Neutrophil (primary cell): ENCODE measurements around the gene PROCR.
"Not testable (repeated sequence)": the region's sequence is repeated elsewhere in the genome, so short reads cannot be mapped to it uniquely, and the experiment has no call there.

Experiments
- H3K27ac ChIP-seq: fragments of 200-600 bp; sonication (generic); 2 replicates; pipeline ENCODE4 v1.5.1; 2016; ENCODE audit warnings: mild to moderate bottlenecking, moderate library complexity
- H3K27me3 ChIP-seq: fragments of 200-600 bp; sonication (generic); 2 replicates; pipeline ENCODE4 v1.6.0; 2016; ENCODE audit warnings: mild to moderate bottlenecking
- H3K36me3 ChIP-seq: fragments of 200-600 bp; sonication (generic); 2 replicates; pipeline ENCODE4 v1.5.1; 2017
- H3K4me1 ChIP-seq, 2 experiments: fragments of 200-600 bp in 1 of 2; sonication (generic) in 1 of 2; 1 replicate in 1 of 2; 2 replicates in 1 of 2; pipeline versions ENCODE4 v1.5.1 to v1.6.1; 2013 to 2016; ENCODE audit warnings: low read depth in 1 of 2, low read length in 1 of 2, mild to moderate bottlenecking in 1 of 2, moderate library complexity in 1 of 2; ENCODE audit not compliant: control insufficient read depth in 1 of 2, insufficient read depth in 1 of 2
- H3K4me3 ChIP-seq, 2 experiments: fragments of 200-600 bp in 1 of 2; sonication (generic) in 1 of 2; 1 replicate in 1 of 2; 2 replicates in 1 of 2; pipeline ENCODE4 v1.5.1; 2013 to 2016; ENCODE audit warnings: low read depth in 1 of 2, low read length in 1 of 2, mild to moderate bottlenecking in 1 of 2, moderate library complexity in 1 of 2
- H3K9me3 ChIP-seq: fragments of 200-600 bp; sonication (generic); 2 replicates; pipeline ENCODE4 v1.5.1; 2016
- TF ChIP-seq, protein P1 (sequence below): fragments of 200-600 bp; sonication (generic); IDR thresholded peaks from 2 replicates; pipeline ENCODE4 v1.5.1; 2016; ENCODE audit warnings: antibody characterized with exemption

Gene PROCR

GRCh38 chr20:35150846-35151579 lies 20.9 kb upstream of the PROCR start:
- Histone ChIP-seq H3K27ac (no peak overlapping the region), H3K9me3 (no peaks in the 10 kb centered on the region), H3K27me3 (no peaks in the 10 kb centered on the region), H3K4me1 (peaks cover 18 to 20% of the 10 kb centered on the region in 2 experiments), H3K36me3 (no peaks in the 10 kb centered on the region), H3K4me3 (no peak overlapping the region)
- TF ChIP-seq, protein P1, sequence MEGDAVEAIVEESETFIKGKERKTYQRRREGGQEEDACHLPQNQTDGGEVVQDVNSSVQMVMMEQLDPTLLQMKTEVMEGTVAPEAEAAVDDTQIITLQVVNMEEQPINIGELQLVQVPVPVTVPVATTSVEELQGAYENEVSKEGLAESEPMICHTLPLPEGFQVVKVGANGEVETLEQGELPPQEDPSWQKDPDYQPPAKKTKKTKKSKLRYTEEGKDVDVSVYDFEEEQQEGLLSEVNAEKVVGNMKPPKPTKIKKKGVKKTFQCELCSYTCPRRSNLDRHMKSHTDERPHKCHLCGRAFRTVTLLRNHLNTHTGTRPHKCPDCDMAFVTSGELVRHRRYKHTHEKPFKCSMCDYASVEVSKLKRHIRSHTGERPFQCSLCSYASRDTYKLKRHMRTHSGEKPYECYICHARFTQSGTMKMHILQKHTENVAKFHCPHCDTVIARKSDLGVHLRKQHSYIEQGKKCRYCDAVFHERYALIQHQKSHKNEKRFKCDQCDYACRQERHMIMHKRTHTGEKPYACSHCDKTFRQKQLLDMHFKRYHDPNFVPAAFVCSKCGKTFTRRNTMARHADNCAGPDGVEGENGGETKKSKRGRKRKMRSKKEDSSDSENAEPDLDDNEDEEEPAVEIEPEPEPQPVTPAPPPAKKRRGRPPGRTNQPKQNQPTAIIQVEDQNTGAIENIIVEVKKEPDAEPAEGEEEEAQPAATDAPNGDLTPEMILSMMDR: no peak

DNA sequence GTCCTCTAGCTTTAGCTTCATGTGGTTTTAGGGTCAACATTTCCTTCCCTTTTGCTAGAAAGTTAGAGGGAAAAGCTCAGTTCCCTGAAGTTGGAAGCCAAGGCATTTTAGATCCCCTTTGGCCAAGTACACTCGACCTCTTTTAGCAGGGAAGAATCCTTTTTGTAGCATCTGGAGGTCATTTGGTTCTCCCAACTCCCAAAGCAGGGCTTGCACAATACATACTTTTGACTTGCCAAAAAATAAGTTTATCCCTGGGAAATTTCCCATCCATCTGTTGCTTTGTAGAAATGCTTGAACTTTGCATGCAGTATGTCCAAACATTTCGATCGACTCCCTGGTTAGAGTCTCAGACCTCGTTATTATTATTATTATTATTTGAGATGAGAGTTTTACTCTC lies 20.1 kb upstream of the PROCR start:
- Histone ChIP-seq H3K27ac (no peak overlapping the region), H3K4me3 (no peak overlapping the region), H3K36me3 (no peaks in the 10 kb centered on the region), H3K27me3 (no peaks in the 10 kb centered on the region), H3K4me1 (peaks cover 10 to 12% of the 10 kb centered on the region in 2 experiments), H3K9me3 (no peaks in the 10 kb centered on the region)
- TF ChIP-seq, protein P1: no peak

GRCh38 chr20:35155936-35156335 lies 15.9 kb upstream of the PROCR start:
- no peaks in the 10 kb centered on the region for H3K4me1 ChIP-seq
- no peak overlapping the region for H3K27ac ChIP-seq
- TF ChIP-seq, protein P1: no peak

GRCh38 chr20:35156978-35157377 lies 14.9 kb upstream of the PROCR start:
- no peaks in the 10 kb centered on the region for H3K9me3 ChIP-seq
- no peaks in the 10 kb centered on the region for H3K4me1 ChIP-seq
- TF ChIP-seq, protein P1: no peak
- H3K27ac ChIP-seq: no peak overlapping the region
- H3K27me3 ChIP-seq: no peaks in the 10 kb centered on the region
- H3K4me3 ChIP-seq: no peak overlapping the region
- no peaks in the 10 kb centered on the region for H3K36me3 ChIP-seq

More at GRCh38 chr20:35155936-35156335, 15.9 kb upstream of the PROCR start:
- H3K9me3 ChIP-seq: no peaks in the 10 kb centered on the region
- H3K4me3 ChIP-seq: no peak overlapping the region
- H3K27me3 ChIP-seq: no peaks in the 10 kb centered on the region
- H3K36me3 ChIP-seq: no peaks in the 10 kb centered on the region

GRCh38 chr20:35160341-35160740 lies 11.5 kb upstream of the PROCR start:
- H3K4me3 ChIP-seq, H3K9me3 ChIP-seq, H3K36me3 ChIP-seq, H3K4me1 ChIP-seq, H3K27me3 ChIP-seq, H3K27ac ChIP-seq: not testable (repeated sequence)

DNA sequence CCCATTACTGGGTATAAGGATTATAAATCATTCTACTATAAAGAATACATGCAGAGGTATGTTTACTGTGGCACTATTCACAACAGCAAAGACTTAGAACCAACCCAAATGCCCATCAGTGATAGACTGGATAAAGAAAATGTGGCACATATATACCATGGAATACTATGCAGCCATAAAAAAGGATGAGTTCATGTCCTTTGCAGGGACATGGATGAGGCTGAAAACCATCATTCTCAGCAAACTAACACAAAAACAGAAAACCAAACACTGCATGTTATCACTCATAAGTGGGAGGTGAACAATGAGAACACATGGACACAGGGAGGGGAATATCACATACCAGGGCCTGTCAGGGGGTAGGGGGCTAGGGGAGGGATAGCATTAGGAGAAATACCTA lies 7.3 kb upstream of the PROCR start:
- H3K27ac ChIP-seq, H3K36me3 ChIP-seq, H3K4me3 ChIP-seq, H3K9me3 ChIP-seq, H3K4me1 ChIP-seq, H3K27me3 ChIP-seq: not testable (repeated sequence)
